NCI-H1436 treated with DMSO at 0.1 percent for 48 hours (cell line): ENCODE results near the gene FBXL16.

Source experiments
- DNase-seq: peaks from one replicate; lab custom pipeline; 2025; lab: John Stamatoyannopoulos, UW

The FBXL16 gene

GRCh38 chr16:676913-677312 lies 28.7 kb downstream of the FBXL16 start:
- DNase-seq = peak; percentile 36

GRCh38 chr16:676565-676902 lies 29.1 kb downstream of the FBXL16 start:
- no peak for DNase-seq

- no peak for DNase-seq
Measured at GRCh38 chr16:675884-676564, 29.6 kb downstream of the FBXL16 start.

GRCh38 chr16:674968-675883 lies 30.4 kb downstream of the FBXL16 start, which contains the start of gene RHBDL1:
Gene RHBDL1, plus strand, starts transcription at chr16:675671. Its CDS starts 120 bp downstream, at chr16:675791.
- no peak for DNase-seq

GRCh38 chr16:674214-674881 lies 31.3 kb downstream of the FBXL16 start:
- DNase-seq = no peak

- no peak for DNase-seq
Measured at GRCh38 chr16:673399-673991, 32.1 kb downstream of the FBXL16 start.

GRCh38 chr16:672851-673250 lies 32.8 kb downstream of the FBXL16 start:
- DNase-seq = no peak

- DNase-seq = no peak
Measured at GRCh38 chr16:672371-672770, 33.2 kb downstream of the FBXL16 start.

- DNase-seq = no peak
Measured at GRCh38 chr16:671353-672131, 34.1 kb downstream of the FBXL16 start.

GRCh38 chr16:670485-671352 lies 34.9 kb downstream of the FBXL16 start:
- no peak for DNase-seq

GRCh38 chr16:669666-670065 lies 35.9 kb downstream of the FBXL16 start:
- no peak for DNase-seq

- DNase-seq = no peak
Measured at GRCh38 chr16:668519-669171, 37.0 kb downstream of the FBXL16 start.

- peak; percentile 10 for DNase-seq
Measured at GRCh38 chr16:667780-668518, 37.7 kb downstream of the FBXL16 start, which contains the start of gene RHOT2. Gene RHOT2, plus strand, starts transcription at chr16:668132. Its CDS starts 68 bp downstream, at chr16:668200.

GRCh38 chr16:667113-667779 lies 38.4 kb downstream of the FBXL16 start:
- DNase-seq = no peak

- no peak for DNase-seq
Measured at GRCh38 chr16:666572-666971, 39.0 kb downstream of the FBXL16 start.

GRCh38 chr16:662597-662996 lies 43.0 kb downstream of the FBXL16 start:
- no peak for DNase-seq

GRCh38 chr16:662095-662494 lies 43.5 kb downstream of the FBXL16 start:
- no peak for DNase-seq

- DNase-seq = no peak
Measured at GRCh38 chr16:661184-661821, 44.3 kb downstream of the FBXL16 start.
